Brain pericyte (primary cell): ENCODE measurements around the gene DUSP7.

Experiments
- DNase-seq: peaks from one replicate; pipeline ENCODE4 v3.0.0-alpha.2; 2012; ENCODE audit warnings: low read depth, low spot score

The DUSP7 gene

GRCh38 chr3:52029053-52029452, 27.3 kb downstream of the DUSP7 start:
- no peak for DNase-seq

DNA sequence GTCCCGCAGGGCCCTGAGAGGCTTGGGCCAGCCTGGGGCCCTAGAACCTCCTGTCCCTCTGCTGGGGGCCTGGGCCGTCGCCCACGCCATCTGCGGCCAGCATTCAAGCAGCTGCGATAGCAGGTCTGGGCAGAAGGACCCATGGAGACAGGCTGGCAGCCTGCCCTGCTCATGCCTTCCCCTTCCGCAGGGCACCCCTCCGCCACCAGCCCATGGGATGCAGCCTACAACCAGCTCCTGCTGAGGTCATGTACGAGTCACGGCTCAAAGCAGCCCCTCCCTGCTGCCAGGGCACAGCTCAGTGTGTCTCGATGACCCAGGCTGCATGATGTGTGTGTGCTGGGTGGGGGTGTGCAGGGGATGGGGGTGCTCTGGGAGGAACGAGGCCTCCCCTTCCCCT, 27.8 kb downstream of the DUSP7 start:
- DNase-seq = no peak

DNA sequence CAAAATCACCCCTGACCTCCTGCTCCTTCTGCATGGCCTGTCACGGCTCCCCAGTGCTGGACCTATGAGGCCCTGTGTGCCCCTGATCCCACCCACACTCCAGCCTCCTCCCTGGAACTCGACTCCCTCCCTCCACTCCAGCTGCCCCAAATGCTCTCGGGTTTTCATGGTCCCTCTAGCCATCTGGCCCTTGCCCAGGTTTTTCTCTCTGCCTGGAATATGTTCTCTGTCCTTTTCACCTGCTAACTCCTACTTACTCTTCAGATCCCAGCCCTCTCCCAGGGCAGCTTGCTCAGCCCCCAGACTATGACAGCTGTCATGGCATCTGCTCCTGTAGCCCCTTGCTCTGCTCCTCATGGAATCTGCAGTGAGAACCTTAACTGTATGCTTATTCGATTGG, 30.3 kb downstream of the DUSP7 start:
- DNase-seq = no peak

- no peak for DNase-seq
These were observed 30.9 kb downstream of the DUSP7 start for GRCh38 chr3:52025453-52025852.

- no peak for DNase-seq
These were observed 31.5 kb downstream of the DUSP7 start for GRCh38 chr3:52024765-52025452.

GRCh38 chr3:52023860-52024764, 32.3 kb downstream of the DUSP7 start:
- no peak for DNase-seq

- no peak for DNase-seq
These were observed 33.1 kb downstream of the DUSP7 start for GRCh38 chr3:52023101-52023770.

DNA sequence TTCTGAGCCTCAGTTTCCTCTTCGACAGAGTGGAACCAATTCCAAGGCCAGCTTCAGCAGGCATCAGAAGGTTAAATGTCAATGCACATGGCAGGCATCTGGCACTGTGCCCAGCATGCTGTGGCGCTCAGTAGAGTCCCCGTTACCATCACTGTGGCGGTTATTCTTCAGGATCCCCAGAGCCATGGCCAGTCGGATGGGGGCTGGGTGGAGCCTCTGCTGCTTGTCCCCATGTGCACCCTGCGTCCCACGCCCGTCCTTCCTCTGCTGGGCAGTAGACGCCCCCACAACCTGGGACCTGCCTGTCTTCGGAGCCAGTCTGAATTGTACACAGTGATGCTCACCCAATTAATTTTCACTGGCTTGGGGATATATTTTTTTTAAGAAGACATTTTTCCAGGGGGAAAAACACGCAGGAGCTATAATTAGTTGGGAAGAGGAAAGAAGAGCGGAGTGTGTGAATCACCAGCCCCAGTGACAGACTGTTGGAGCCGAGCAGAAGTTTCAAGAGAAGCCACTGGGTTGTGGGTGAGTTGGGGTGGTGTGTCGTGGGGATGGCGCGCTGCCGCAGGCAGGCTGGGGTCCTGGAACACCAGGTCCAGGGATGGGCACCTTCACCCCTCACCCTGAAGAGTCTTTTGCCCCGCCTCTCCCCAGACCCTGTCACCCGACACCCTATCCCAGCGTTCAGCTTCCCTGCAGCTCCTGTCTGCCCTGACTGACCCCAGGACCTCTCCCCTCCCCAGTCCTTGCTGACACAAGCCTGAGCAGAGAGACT, 33.9 kb downstream of the DUSP7 start:
- DNase-seq = no peak

DNA sequence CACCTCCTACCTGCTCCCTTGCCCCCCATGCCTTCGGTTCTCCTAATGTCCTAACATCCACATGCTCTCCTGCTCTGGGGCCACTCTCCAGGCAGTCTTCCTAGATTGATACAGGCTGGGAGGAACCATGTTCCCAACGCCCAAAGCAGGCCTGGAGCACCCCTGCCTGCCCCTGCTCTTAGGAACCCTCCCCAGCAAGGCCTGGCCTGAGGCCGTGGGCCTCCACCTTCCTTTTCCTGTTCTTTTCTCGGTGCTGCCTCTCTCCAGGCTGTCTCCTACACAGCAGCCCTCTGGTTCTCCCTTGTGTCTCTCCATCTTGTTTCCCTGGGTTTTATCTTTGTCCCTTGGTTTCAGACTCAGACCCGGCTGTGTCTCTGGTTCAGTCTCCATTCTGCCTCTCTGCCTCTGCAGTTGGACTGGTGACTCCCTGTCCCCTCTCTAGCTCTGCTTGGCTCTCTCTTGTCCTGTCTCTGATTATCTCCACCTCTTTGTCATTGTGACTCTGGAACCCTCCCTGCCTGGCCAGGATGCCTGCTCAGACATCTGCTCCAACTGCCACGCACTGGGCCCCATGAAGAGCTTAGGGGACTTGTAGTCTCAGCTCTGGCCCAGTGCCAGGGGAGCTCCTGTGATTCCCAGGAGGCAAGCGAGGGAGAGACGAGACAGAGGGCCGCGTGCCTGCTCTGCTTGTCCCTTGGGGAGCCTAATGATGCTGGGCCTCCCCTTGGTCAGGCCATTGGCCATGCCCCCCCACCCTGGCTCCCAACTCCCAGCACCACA, 34.7 kb downstream of the DUSP7 start:
- no peak for DNase-seq

DNA sequence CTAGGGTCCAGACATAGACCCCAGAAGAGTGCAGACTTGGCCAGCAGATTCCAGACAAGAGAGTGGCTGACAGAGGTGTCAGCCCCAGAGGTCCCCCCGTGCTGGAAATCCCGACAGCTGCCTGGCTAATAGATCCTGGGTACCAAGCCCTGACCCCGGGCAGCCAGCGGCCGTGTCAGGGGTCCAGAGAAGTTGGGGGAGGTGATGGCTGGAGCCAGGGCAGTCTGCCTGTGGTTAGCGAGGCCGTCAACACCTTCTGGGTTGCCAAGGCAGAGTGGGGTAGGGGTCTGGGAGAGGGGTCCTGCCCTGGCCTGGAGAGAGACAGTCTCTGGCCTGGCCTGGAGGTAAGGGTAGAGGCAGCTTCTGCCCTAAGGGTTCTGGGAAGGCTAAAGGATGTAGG, 35.6 kb downstream of the DUSP7 start:
- DNase-seq = no peak

DNA sequence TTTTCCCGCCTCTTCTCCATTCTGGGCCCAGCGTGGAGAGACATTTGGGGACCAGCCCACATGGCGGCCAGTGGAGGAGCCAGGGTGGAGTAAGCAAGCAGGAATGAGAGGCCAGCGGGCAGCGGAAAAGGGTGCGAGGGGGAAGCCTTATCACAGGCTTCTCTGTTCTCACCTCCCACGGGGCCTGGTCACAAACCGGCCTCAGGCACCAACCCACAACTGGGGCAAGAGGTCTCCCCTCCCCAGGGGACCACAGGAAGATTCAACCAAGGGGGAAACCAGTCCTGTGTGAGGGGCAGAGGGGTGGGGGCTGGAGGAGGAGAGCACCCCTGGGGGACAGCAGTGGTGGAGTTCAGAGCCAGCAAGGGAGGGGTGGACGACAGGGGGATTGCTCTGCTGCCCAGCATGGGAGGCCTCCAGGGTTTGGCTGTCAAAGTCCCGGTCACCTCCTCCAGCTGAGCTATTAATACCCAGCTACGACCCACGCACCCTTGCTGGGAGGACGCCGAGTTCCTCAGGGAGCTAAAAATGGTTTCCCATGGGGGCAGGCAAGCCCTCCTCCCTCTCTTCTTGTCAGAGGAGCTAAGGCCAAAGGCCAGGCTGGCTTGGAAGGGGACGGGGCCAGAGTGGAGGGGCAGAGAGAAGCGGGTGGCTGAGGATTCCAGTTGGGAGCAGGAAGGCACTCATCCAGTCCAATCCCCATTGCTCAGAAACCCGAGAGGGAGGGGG, 36.9 kb downstream of the DUSP7 start:
- no peak for DNase-seq

DNA sequence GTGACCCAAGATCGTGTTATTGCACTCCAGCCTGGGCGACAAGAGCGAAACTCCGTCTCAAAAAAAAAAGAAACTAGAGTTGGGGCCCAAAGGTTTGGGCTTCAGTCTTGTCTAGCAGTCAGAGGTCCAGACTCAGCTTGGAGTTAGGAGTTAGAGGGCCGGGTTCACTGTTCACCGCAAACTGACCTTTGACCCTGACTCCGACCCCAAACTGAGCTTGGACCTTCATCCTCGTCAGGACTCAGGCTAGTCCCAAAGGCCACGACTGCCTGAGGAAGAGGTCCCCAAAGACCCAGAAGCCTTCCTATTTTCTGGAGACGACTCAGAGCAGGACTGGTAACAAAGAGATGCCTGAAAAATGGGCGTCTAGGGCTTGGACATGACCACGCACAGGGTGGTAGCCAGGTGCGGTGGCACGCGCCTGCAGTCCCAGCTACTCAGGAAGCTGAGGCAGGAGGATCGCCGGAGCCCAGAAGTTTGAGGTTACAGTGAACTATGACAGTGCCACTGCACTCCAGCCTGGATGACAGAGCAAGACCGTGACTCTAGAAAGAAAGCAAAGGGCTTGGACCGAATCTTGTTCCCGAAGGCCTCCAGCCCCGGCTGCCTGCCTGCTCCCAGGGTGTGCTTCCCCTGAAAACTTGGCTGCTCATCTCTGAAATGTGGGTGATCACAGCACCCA, 37.9 kb downstream of the DUSP7 start:
- DNase-seq = no peak

GRCh38 chr3:52017586-52017985, 38.8 kb downstream of the DUSP7 start:
- DNase-seq = no peak

GRCh38 chr3:52015438-52016228, 40.7 kb downstream of the DUSP7 start:
- DNase-seq = no peak

DNA sequence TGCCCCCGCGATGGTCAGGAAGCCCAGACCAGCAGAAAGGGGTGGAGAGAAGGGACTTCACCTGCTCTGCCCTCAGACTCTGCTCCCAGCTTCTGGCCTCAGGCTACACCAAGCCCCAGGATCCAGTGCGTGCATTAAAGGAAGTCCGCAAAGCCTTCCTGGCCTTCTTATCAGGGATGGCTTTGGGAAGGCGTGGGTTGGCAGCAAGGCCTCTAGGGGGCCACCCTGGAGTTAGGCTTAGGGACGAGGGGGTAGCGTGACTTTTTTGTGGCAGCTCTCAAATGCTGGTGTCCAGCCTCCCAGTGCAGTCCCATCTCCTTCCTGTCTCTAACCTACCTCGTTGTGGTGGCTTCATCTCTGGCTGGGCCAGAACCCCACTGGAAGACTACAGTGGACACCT, 41.8 kb downstream of the DUSP7 start:
- no peak for DNase-seq

DNA sequence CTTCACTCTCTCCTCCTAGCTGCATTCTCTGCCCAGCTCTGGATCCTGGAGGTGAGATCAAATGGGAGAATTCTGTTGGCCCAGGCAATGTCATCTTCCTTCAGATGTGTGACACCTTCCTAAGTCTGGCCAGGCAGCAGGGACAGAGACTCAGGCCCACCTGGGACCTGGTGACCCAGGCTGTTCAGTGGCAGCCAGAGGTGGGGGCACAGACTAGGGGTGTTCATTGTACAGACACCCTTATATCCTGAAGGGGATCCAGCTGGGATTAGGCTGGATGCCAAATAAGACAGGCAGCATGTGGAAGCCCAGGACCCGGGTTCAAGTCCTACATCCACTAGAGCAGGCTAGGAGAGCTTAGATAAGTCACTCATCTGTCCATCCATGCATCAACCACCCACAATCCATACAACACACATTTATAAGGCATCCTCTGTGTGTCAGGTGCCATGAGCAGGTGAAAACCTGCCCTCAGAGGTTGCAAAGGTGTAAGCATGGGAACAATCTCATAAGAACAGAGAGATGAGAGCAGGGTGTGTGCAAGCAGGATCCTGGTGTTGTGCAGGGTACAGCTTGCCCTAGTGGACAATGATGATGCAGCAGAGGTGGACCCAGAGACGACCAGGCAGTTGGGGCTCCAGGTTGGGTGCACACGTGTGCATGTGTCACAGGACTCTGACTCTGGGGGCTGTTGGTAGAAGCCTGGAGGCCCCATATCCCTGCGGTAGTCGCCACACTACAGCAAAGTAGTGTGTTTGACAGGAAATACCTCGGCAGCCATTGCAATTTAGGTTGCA, 42.4 kb downstream of the DUSP7 start:
- DNase-seq = no peak

GRCh38 chr3:52012699-52013098, 43.7 kb downstream of the DUSP7 start:
- no peak for DNase-seq

GRCh38 chr3:52010431-52010830, 45.9 kb downstream of the DUSP7 start:
- no peak for DNase-seq
